Measurements from ENCODE around the gene ELF2.
"Not testable (repeated sequence)": the region's sequence is repeated elsewhere in the genome, so short reads cannot be mapped to it uniquely, and the experiment has no call there.

ELF2 gene

DNA sequence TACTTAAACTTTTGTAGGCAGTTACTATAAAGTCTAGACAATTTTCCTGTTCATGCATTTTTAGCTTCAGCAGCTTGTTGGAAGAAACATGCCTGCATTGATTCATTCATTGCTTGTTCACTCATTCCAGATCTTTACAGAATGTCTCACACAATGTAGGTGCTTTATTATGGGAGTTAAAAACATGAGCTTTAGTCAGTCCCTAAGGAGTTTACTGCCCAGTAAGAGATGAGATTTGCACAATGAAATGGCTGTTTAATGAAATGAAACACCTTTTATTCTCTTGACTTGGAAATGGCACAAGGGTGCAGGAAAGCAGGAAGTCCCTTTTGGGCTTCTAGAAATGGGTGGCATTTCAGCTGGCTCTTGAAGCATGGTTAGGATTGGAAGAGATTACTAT lies 158.5 kb downstream of the ELF2 start:
- DNase-seq: no peak

DNA sequence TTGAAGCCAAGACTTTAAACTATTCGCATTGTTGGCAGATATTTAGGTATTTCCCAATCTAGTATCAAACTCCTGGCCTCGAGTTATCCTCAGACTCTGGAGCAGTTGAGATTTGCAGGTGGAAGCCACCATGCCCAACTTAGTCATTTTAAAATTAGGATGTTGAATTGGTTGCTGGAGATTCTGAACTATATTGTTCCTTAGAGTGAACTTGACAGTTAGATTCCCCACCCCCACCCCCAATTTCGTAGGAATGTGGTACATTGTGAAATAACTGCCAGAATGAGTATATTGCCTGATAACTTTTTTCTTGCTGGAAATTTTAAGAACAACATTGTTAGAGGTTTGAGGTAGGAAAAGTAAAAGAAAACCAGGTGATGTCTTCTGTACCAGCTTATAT lies 159.2 kb downstream of the ELF2 start:
- DNase-seq: no peak

DNA sequence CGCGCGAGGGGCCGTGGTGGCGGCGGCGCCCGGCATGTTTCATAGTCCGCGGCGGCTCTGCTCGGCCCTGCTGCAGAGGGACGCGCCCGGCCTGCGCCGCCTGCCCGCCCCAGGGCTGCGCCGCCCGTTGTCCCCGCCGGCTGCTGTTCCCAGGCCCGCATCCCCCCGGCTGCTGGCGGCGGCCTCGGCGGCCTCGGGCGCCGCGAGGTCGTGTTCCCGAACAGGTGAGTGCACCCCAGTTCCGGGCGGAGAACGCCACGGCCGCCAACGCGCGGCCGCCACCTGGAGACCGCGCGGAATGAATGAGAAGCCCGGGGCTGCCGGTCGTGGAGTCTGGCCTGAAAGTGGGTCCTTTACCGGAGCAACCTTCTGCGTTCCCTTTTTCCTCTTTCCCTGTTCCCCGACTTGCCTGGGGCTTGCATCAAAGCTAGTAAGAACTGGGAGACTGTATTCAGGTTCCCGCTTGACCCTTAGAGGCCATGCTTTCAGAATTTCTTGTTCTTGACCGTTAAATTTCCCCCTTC lies 161.0 kb downstream of the ELF2 start:
- DNase-seq: no peak

DNA sequence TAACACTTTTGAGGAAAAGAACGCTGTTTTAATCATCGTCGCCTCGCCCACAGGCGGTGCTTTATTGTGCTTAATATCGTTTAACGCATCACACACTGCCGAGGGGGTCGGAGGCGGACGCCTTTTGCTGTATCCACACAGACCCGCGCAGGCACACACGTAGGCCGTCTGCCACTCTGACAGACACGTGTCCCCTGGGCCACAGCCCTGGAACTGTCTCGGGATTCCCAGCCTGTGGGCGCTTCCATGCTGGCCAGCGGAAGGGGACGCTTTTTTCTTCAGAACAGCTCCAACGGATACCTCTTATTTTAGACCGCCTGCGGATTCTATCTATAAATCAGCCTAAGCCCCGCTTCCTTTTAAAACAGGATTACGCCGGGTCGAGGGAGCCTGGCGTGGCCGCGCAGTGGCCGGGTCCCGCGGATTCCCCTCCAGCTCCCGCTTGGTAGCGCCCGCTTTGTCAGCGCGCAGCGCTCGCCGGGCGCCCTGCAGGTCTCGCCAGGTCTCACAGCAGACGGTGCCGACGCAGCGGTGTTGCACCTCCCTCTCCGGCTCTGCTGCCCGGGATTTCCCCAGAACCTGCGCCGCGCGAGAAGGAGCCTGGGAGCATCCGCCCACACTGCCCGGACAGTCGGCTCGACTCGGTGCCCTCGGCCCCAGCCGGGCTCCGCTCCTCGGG lies 161.6 kb downstream of the ELF2 start, which contains the start of gene NOCT:
Gene NOCT, plus strand, starts transcription at position 513 of the 679 bp plus-strand sequence. CDS start 201 bp downstream, outside the sequence.
- peak; percentile 90 for DNase-seq

DNA sequence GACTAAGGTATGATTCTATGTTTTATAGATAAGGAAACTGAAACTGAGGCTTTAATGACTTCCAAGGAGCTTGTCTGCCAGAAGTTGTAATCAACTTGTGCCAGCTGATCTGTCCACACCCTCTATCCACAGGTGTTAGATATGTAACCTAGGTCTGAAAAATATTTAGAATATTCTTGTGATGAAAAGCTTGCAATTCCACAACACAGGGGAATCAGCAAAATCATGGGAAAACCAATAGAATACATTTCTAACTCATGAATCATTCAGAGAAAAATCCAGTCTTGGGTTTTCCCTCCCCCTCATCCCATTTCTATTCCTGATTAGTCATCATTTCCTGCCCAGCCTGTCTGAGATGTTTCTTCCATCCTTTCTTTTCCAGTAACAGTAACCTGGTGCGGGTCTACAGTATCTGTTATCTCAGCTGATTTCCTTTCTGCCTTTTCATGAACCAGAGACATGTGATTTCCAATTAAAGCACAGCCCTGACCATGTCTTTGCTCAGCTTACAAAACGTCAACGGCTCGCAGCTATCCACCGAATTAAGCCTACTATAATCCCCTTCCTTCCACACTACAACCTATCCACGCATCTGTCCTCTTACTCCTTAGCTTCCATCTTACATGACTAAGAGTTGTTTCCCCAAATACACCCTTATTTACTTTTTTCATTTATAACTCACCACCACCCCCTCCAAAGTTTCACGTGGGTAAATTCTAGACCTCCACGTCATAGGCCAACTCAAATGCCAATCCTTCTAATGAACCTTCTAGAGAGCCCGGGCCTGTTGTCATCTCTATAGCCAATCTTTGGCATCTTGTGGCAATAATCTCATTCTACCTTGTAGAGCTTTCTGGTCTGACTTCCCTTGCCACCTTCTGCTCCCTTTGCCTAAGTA lies 162.4 kb downstream of the ELF2 start:
- peak; percentile 91 for DNase-seq

DNA sequence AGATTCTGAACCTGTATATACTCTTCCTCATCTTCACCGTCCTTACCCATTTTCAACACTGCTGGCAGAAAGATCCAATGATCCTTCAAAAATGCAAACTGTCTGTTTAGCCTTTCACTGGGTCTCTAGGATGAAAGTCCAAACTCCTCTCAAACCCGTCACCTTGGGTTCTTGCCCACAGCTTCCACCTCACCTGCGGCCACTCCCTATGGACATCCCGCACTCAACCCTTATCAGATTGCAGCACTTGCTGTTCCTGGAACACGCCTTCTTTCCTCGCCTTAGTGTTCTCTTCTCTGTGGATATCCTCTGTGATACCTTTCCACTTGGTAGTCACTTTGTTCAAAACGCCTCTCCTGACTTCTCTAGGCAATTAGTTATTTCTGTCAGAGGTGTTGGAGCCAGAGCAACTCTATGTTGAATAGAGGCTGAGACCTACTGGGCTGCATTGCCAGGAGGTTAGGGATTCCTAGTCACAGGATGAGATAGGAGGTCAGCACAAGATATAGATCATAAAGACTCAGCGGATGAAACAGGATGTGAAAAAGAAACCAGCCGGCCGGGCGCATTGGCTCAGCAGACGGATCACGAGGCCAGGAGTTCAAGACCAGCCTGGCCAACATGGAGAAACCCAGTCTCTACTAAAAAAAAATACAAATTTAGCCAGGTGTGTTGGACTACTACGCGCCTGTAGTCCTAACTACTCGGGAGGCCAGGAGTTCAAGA lies 165.6 kb downstream of the ELF2 start:
- DNase-seq: no peak

DNA sequence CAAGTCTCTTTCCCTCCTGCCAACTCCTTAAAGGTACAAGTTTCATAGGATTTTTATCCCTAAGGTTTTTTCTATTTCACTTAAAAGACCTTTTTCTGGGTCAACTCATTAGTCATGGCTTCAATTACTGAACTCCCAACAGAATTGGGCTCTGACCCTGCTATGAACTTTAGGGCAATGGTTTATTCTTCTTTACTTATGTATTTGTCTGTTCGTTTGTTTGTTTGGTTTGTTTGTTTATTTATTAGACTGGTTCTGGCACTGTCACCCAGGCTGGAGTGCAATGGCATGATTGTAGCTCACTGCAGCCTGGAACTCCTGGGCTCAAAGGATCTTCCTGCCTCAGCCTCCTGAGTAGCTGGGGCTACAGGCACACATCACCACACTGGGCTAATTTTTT lies 167.3 kb downstream of the ELF2 start:
- no peak for DNase-seq

DNA sequence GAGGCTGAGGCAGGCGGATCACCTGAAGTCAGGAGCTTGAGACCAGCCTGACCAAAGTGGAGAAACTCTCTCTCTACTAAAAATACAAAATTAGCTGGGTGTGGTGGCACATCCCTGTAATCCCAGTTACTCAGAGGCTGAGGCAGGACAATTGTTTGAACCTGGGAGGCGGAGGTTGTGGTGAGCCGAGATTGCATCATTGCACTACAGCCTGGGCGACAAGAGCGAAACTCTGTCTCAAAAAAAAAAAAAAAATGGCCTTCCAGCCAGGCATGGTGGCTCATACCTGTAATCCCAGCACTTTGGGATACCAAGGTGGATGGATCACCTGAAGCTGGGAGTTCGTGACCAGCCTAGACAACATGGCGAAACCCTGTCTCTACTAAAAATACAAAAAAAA lies 168.7 kb downstream of the ELF2 start:
- not testable (repeated sequence) for DNase-seq

DNA sequence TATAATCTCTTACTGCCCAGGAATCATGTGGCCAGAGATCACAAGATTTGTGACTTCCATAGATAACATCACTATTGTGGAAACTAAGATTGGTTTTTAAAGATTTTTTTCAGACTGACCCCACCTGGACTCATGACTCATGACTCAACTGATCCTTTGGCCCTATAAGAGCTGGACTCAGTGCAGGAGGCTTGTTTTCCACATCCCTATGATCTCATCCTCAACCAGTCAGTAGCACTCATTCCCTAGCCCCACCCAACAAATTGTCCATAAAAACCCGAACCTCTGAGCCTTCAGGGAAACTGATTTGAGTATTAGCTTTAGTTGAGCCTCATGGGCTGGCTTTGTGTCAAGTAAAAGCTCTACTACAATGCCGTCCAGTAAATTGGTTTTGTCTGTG lies 169.4 kb downstream of the ELF2 start:
- DNase-seq: no peak
